Adrenal gland (tissue), 5 donors: ENCODE data around the gene CRACR2A.

ENCODE experiments used
- CTCF ChIP-seq, 6 experiments: fragments of 450-650 bp in 4 of 6; fragments of 200-600 bp in 2 of 6; sonication (generic) in 1 of 6; IDR thresholded peaks; 1 replicate in 5 of 6; 2 replicates in 1 of 6; pipeline versions ENCODE4 v1.5.1 to v1.8.0; 2016 to 2021; ENCODE audit warnings: antibody characterized with exemption in 6 of 6, mild to moderate bottlenecking in 2 of 6, moderate library complexity in 1 of 6
- POLR2A ChIP-seq, 2 donors: fragments of 450-650 bp; IDR thresholded peaks; one replicate each; pipeline ENCODE4 v1.6.1; 2017; ENCODE audit warnings: antibody characterized with exemption in 2 of 2, mild to moderate bottlenecking in 2 of 2, moderate library complexity in 1 of 2
- donor health status: DM: no; HTN: no; CAD: no.

GRCh38 chr12:3571724-3572123 lies 181.2 kb downstream of the CRACR2A start:
- TF ChIP-seq POLR2A (IDR thresholded peaks at IDR 0.05) (no peak), CTCF (IDR thresholded peaks at IDR 0.05) (no peak)
